SU-DHL-6 (cell line): ENCODE data around the gene ERG.

Source experiments
- H2AFZ ChIP-seq: fragments of 200-600 bp; sonication (generic); 2 replicates; pipeline ENCODE4 v1.6.1; 2014; ENCODE audit warnings: low read depth, mild to moderate bottlenecking, moderate library complexity, mixed read lengths, antibody characterized with exemption, low read length; ENCODE audit not compliant: severe bottlenecking
- H3F3A ChIP-seq: fragments of 200-600 bp; shearing (Covaris generic); 2 replicates; pipeline ENCODE4 v1.6.0; 2016; ENCODE audit warnings: antibody characterized with exemption, mild to moderate bottlenecking; ENCODE audit not compliant: insufficient read depth
- H3K27ac ChIP-seq: fragments of 200-600 bp; sonication (generic); 2 replicates; pipeline ENCODE4 v1.5.1; 2016; ENCODE audit warnings: low read depth, mild to moderate bottlenecking, low read length, moderate library complexity, mixed read lengths
- H3K27me3 ChIP-seq: fragments of 200-600 bp; sonication (generic), shearing (Covaris generic); 2 replicates; pipeline ENCODE4 v1.6.0; 2014; ENCODE audit warnings: mild to moderate bottlenecking, low read length
- H3K36me3 ChIP-seq: fragments of 200-600 bp; sonication (generic); 2 replicates; pipeline ENCODE4 v1.6.1; 2014; ENCODE audit warnings: mild to moderate bottlenecking, low read length, mixed read lengths
- H3K4me2 ChIP-seq: fragments of 300-600, 200-600 bp; shearing (Covaris generic), sonication (generic); 2 replicates; pipeline ENCODE4 v1.6.0; 2014; ENCODE audit warnings: low read length, low read depth, mild to moderate bottlenecking; ENCODE audit not compliant: poor library complexity, severe bottlenecking
- H3K4me3 ChIP-seq: fragments of 200-600 bp; sonication (generic); 2 replicates; pipeline ENCODE4 v1.5.1; 2014; ENCODE audit warnings: antibody characterized with exemption, low read length, mild to moderate bottlenecking, mixed read lengths; ENCODE audit not compliant: insufficient read depth, poor library complexity, severe bottlenecking
- H3K79me2 ChIP-seq: fragments of 200-600 bp; sonication (generic); 2 replicates; pipeline ENCODE4 v1.6.1; 2014; ENCODE audit warnings: mild to moderate bottlenecking, low read length, moderate library complexity; ENCODE audit not compliant: insufficient read depth
- H3K9ac ChIP-seq: fragments of 200-600 bp; sonication (generic); 2 replicates; pipeline ENCODE4 v1.7.0; 2014; ENCODE audit warnings: mild to moderate bottlenecking, low read length
- H3K9me2 ChIP-seq: fragments of 200-600 bp; sonication (generic); replicated peaks from 2 replicates; pipeline ENCODE4 v1.6.1; 2014; ENCODE audit warnings: low read length; ENCODE audit not compliant: insufficient read depth
- H3K9me3 ChIP-seq: fragments of 200-600 bp; sonication (generic); 2 replicates; pipeline ENCODE4 v1.6.1; 2014; ENCODE audit warnings: low read length, mixed read lengths; ENCODE audit not compliant: insufficient read depth
- H4K20me1 ChIP-seq: fragments of 200-600 bp; sonication (generic); 2 replicates; pipeline ENCODE4 v1.6.1; 2014; ENCODE audit warnings: low read depth, mild to moderate bottlenecking, antibody characterized with exemption, low read length, moderate library complexity, mixed read lengths
- CTCF ChIP-seq: fragments of 200-600 bp; sonication (generic); IDR thresholded peaks from one replicate; pipeline ENCODE4 v1.5.1; 2017; ENCODE audit warnings: antibody characterized with exemption, mild to moderate bottlenecking, low read length, moderate library complexity; ENCODE audit not compliant: insufficient read depth, poor library complexity, severe bottlenecking
- EZH2phosphoT487 ChIP-seq: fragments of 200-600 bp; sonication (generic), shearing (Covaris generic); conservative IDR thresholded peaks from 2 replicates; pipeline ENCODE4 v1.6.1; 2018; ENCODE audit warnings: mild to moderate bottlenecking, antibody characterized with exemption, low read length, moderate library complexity, mixed read lengths

ERG gene

GRCh38 chr21:38524168-38525153 lies 26.2 kb upstream of the ERG start:
- no peak overlapping the region for H3K4me2 ChIP-seq
- H3K9ac ChIP-seq, result no peak overlapping the region
- H3K9me2 ChIP-seq, result no peaks in the 10 kb centered on the region
- TF ChIP-seq EZH2phosphoT487, result no peak
- TF ChIP-seq CTCF, result no peak
- no peak overlapping the region for H3K27ac ChIP-seq
- no peaks in the 10 kb centered on the region for H4K20me1 ChIP-seq
- no peaks in the 10 kb centered on the region for H3F3A ChIP-seq
- H3K9me3 ChIP-seq, result no peaks in the 10 kb centered on the region
- no peaks in the 10 kb centered on the region for H3K27me3 ChIP-seq
- H3K36me3 ChIP-seq, result no peaks in the 10 kb centered on the region
- H3K4me3 ChIP-seq, result no peak overlapping the region
- no peaks in the 10 kb centered on the region for H3K79me2 ChIP-seq
- no peak overlapping the region for H2AFZ ChIP-seq

- no peaks in the 10 kb centered on the region for H3K9me3 ChIP-seq
- H3K27ac ChIP-seq, result no peak overlapping the region
- no peak for TF ChIP-seq CTCF
- TF ChIP-seq EZH2phosphoT487, result no peak
- H3F3A ChIP-seq, result no peaks in the 10 kb centered on the region
- H3K9ac ChIP-seq, result no peak overlapping the region
- H3K27me3 ChIP-seq, result no peaks in the 10 kb centered on the region
- H3K79me2 ChIP-seq, result no peaks in the 10 kb centered on the region
- no peak overlapping the region for H3K4me2 ChIP-seq
- H2AFZ ChIP-seq, result no peak overlapping the region
- no peaks in the 10 kb centered on the region for H3K9me2 ChIP-seq
- H4K20me1 ChIP-seq, result no peaks in the 10 kb centered on the region
- H3K36me3 ChIP-seq, result no peaks in the 10 kb centered on the region
- no peak overlapping the region for H3K4me3 ChIP-seq
Measured at GRCh38 chr21:38520511-38520910, 22.2 kb upstream of the ERG start.

GRCh38 chr21:38511662-38512243 lies 13.5 kb upstream of the ERG start:
- TF ChIP-seq CTCF, result no peak
- Histone ChIP-seq H3K27ac (no peak overlapping the region), H3K9me2 (no peaks in the 10 kb centered on the region), H3K79me2 (no peaks in the 10 kb centered on the region), H3K4me3 (no peak overlapping the region), H4K20me1 (no peaks in the 10 kb centered on the region; the same call in 1 of the 2 replicates), H3K9me3 (no peaks in the 10 kb centered on the region), H3K27me3 (no peaks in the 10 kb centered on the region), H3F3A (no peaks in the 10 kb centered on the region), H3K4me2 (no peak overlapping the region), H3K9ac (no peak overlapping the region), H3K36me3 (no peaks in the 10 kb centered on the region), H2AFZ (no peak overlapping the region)
